ENCODE measurements around the gene FTCD. TPM values are rescaled to one million over a fixed set of nuclear protein-coding genes. Genes with fewer than 3 reads are reported as not detected.
"Not testable (repeated sequence)": the region's sequence is repeated elsewhere in the genome, so short reads cannot be mapped to it uniquely, and the experiment has no call there.

The FTCD gene
- total RNA-seq, 2 donors from 2014 or later: 0.27 TPM; not detected in 1

DNA sequence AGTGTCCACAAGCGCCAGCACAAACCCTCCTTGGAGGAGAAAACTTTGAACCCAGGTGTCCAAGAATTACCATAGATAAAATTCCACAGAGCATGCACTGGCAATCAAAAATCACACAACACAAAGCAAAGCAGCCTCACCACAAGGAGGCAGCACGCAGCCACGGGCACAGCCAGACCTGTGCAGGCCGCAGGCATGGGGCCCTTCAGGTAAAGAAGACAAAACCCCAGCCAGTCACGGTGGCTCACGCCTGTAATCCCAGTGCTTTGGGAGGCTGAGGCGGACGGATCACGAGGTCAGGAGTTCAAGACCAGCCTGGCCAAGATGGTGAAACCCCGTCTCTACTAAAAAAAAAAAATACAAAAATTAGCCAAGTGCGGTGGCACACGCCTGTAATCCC is 8.0 kb downstream of the FTCD start:
- not testable (repeated sequence) for DNase-seq (ENCODE audit: low spot score); H3K4me1 ChIP-seq (ENCODE audit: control insufficient read depth in 1 of 2, low read depth in 2 of 2); H3K36me3 ChIP-seq; ATAC-seq (ENCODE audit: insufficient number of reproducible peaks, low FRiP score, low read depth); H3K9me3 ChIP-seq; H3K27me3 ChIP-seq (replicated peaks; ENCODE audit: insufficient read depth); H3K4me3 ChIP-seq; H3K27ac ChIP-seq
- TF ChIP-seq, protein P1, sequence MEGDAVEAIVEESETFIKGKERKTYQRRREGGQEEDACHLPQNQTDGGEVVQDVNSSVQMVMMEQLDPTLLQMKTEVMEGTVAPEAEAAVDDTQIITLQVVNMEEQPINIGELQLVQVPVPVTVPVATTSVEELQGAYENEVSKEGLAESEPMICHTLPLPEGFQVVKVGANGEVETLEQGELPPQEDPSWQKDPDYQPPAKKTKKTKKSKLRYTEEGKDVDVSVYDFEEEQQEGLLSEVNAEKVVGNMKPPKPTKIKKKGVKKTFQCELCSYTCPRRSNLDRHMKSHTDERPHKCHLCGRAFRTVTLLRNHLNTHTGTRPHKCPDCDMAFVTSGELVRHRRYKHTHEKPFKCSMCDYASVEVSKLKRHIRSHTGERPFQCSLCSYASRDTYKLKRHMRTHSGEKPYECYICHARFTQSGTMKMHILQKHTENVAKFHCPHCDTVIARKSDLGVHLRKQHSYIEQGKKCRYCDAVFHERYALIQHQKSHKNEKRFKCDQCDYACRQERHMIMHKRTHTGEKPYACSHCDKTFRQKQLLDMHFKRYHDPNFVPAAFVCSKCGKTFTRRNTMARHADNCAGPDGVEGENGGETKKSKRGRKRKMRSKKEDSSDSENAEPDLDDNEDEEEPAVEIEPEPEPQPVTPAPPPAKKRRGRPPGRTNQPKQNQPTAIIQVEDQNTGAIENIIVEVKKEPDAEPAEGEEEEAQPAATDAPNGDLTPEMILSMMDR (IDR thresholded peaks at IDR 0.05): peak; percentile 11

DNA sequence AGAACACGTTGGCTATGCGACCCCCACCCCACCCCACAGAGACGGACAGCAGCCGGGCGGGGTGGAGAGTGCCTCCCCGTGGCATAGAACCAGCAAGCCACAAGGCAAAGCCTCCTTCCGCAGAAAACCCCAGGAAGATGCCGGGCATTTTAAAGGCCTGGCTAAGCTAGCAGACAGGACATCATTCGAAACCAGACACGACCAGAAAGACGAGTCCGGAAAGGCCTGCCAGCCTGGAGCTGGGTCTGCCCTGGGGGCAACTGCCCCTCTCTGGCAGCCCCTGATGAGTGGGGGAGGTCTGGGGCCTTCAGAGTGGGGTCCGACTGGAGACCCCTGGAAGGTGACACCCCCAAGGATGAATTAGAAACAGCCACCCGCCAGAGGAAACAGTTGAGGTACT is 8.5 kb downstream of the FTCD start:
- TF ChIP-seq, protein P1 (IDR thresholded peaks at IDR 0.05): no peak
- no peak for ATAC-seq (ENCODE audit: insufficient number of reproducible peaks, low FRiP score, low read depth)
- Histone ChIP-seq H3K27ac (no peak overlapping the region), H3K27me3 (replicated peaks; ENCODE audit: insufficient read depth) (no peaks in the 10 kb centered on the region), H3K9me3 (no peaks in the 10 kb centered on the region), H3K36me3 (no peaks in the 10 kb centered on the region), H3K4me3 (no peak overlapping the region), H3K4me1 (ENCODE audit: control insufficient read depth in 1 of 2, low read depth in 2 of 2) (peaks cover 0 to 6% of the 10 kb centered on the region in 2 donors)
- DNase-seq (ENCODE audit: low spot score): no peak

DNA sequence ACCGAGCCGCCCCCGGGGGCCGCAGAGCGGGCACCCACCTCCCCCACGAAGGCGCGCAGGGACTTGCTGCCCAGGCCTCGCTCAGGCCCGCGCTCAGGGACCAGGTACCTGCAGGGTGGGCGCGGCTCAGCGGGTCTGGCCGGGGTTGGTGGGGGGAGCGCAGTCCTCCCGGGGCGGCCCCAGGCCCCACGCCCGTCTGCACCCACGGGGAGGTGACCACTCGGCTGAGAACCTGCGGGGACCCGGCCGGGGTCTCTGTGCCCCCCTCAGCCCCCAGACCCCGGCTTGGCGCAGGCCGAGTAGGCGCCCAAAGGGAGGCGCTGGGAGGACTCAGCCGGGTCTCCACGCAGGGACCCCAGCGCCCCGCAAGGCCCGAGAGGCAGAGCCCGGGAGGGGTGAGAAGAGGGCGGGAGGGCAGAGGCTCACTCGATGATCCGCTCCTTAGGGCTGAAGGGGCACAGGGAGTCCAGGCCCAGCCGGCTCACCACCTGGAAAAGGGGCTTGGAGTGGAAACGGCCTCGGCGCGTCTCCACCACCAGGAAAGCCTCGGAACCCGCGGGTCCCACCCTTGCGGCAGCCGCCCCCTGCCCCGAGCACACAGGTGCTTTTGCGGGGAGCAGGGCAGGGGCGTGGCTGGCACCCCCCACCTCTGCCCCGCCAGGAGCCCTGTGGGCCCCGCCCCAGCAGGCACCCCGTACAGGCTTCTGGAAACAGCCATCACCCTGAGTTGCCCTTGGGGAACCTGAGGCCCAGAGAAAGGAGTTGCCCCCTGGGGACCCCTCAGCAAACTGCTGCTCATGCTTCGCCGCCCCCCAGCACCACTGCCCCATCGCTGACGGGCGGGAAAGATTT is 9.3 kb downstream of the FTCD start:
- no peaks in the 10 kb centered on the region for H3K9me3 ChIP-seq
- no peaks in the 10 kb centered on the region for H3K36me3 ChIP-seq
- H3K4me3 ChIP-seq: no peak overlapping the region
- no peaks in the 10 kb centered on the region for H3K27me3 ChIP-seq (replicated peaks; ENCODE audit: insufficient read depth)
- H3K27ac ChIP-seq: no peak overlapping the region
- no peak for ATAC-seq (ENCODE audit: insufficient number of reproducible peaks, low FRiP score, low read depth)
- DNase-seq (ENCODE audit: low spot score): no peak
- TF ChIP-seq, protein P1 (IDR thresholded peaks at IDR 0.05): no peak
- H3K4me1 ChIP-seq (ENCODE audit: control insufficient read depth in 1 of 2, low read depth in 2 of 2): peaks cover 0 to 6% of the 10 kb centered on the region in 2 donors

DNA sequence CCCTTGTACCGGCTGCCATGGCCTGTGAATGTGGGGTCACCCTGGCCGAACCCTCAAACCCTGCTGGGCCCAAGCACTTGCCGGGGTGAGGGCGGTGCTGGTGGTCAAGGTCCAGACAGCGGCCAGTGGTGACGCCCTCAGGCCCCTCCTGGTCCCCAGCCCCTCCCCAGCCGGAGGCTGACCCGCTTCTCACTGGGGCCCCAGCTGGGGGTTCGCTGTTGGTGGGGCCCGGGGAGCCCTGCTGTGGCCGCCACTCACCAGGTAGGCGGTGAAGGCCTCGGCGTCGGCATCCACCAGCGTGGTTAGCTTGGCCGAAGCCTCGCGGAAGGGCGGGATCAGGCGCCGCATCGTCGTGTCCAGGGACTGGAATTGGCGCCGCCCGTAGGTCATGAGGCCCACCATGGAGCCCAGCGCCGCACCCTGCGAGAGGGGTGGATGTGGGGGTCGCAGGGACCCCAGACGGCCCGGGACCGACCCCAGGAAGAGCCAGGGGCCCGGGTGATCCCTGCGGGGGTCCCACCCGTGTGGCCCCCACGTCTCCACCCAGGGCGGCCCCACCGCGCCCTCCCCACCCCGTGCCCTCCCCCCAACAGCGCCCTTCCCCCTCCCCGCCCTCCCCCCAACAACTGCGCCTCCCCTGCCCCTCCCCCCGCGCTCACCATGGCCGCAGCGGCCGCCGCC is 10.1 kb downstream of the FTCD start:
- Histone ChIP-seq H3K4me3 (no peak overlapping the region), H3K36me3 (no peaks in the 10 kb centered on the region), H3K9me3 (no peaks in the 10 kb centered on the region), H3K27me3 (replicated peaks; ENCODE audit: insufficient read depth) (no peaks in the 10 kb centered on the region), H3K4me1 (ENCODE audit: control insufficient read depth in 1 of 2, low read depth in 2 of 2) (peaks cover 0 to 6% of the 10 kb centered on the region in 2 donors), H3K27ac (no peak overlapping the region)
- DNase-seq (ENCODE audit: low spot score) (no peak), ATAC-seq (ENCODE audit: insufficient number of reproducible peaks, low FRiP score, low read depth) (no peak)
- TF ChIP-seq, protein P1 (IDR thresholded peaks at IDR 0.05): no peak

DNA sequence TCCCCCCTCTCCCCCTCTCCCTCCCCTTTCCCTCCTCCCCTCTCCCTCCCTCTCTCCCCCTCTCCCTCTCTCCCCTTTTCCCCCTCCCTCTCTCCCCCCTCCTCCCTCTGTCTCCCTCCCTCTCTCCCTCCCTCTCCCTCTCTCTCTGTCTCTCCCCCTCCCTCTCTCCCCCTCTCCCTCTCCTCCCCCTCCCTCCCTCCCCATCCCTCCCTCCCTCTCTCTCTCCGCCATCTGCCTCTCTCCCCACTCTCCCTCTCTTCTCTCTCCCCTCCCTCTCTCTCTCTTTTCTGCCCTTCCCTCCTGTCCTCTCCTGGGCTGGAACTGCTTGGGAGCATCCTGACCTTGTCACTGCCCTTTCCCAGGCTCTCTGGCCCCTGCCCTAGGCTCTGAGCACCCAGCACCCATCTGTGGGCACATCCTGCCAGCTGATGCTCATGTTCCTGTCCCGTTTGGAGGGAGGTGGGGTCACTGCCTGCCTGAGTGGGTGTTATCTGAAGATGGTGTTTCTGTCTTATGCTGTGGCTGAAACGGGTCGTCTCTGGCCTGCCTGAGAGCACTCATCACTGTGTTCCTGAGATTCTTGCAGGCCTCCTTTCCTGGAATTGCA is 10.8 kb downstream of the FTCD start:
- no peak for DNase-seq (ENCODE audit: low spot score)
- peaks cover 0 to 6% of the 10 kb centered on the region in 2 donors for H3K4me1 ChIP-seq (ENCODE audit: control insufficient read depth in 1 of 2, low read depth in 2 of 2)
- no peak overlapping the region for H3K27ac ChIP-seq
- no peaks in the 10 kb centered on the region for H3K27me3 ChIP-seq (replicated peaks; ENCODE audit: insufficient read depth)
- TF ChIP-seq, protein P1 (IDR thresholded peaks at IDR 0.05): no peak
- ATAC-seq (ENCODE audit: insufficient number of reproducible peaks, low FRiP score, low read depth): no peak
- H3K36me3 ChIP-seq: no peaks in the 10 kb centered on the region
- no peak overlapping the region for H3K4me3 ChIP-seq
- H3K9me3 ChIP-seq: no peaks in the 10 kb centered on the region

All from thoracic aorta (tissue), 2 donors.